ENCODE results near the gene RPL35. TPM values are rescaled to one million over a fixed set of nuclear protein-coding genes. Genes with fewer than 3 reads are reported as not detected.

The RPL35 gene
- total RNA-seq, 1 donor from 2014 or later, result 386 TPM

GRCh38 chr9:124877021-124877782, 15.4 kb upstream of the RPL35 start:
- DNase-seq (ENCODE audit: low spot score) (no peak), ATAC-seq (no peak)

GRCh38 chr9:124875501-124875900, 13.7 kb upstream of the RPL35 start:
- DNase-seq (ENCODE audit: low spot score) (no peak), ATAC-seq (peak; percentile 79)

GRCh38 chr9:124873664-124874063, 11.9 kb upstream of the RPL35 start:
- ATAC-seq (no peak), DNase-seq (ENCODE audit: low spot score) (no peak)

- DNase-seq (ENCODE audit: low spot score), result no peak
- ATAC-seq, result no peak
These were observed 9.4 kb upstream of the RPL35 start for GRCh38 chr9:124871156-124871561.

GRCh38 chr9:124870723-124871122, 9.0 kb upstream of the RPL35 start:
- DNase-seq (ENCODE audit: low spot score) (no peak), ATAC-seq (no peak)

GRCh38 chr9:124869986-124870560, 8.3 kb upstream of the RPL35 start:
- peak; percentile 13 for ATAC-seq
- DNase-seq (ENCODE audit: low spot score), result no peak

GRCh38 chr9:124869466-124869985, 7.8 kb upstream of the RPL35 start:
- ATAC-seq (peak; percentile 36), DNase-seq (ENCODE audit: low spot score) (peak; percentile 58)

- peak; percentile 93 for DNase-seq (ENCODE audit: low spot score)
- peak; percentile 95 for ATAC-seq
These were observed 7.0 kb upstream of the RPL35 start for GRCh38 chr9:124868511-124869465.

- DNase-seq (ENCODE audit: low spot score) (no peak), ATAC-seq (no peak)
These were observed 1.7 kb upstream of the RPL35 start for GRCh38 chr9:124863371-124863871.

- no peak for DNase-seq (ENCODE audit: low spot score)
- no peak for ATAC-seq
These were observed 995 bp downstream of the RPL35 start for GRCh38 chr9:124860582-124861341.

GRCh38 chr9:124859803-124860581, 1.8 kb downstream of the RPL35 start:
- no peak for DNase-seq (ENCODE audit: low spot score)
- ATAC-seq, result no peak

- ATAC-seq (no peak), DNase-seq (ENCODE audit: low spot score) (no peak)
These were observed 3.3 kb downstream of the RPL35 start for GRCh38 chr9:124858330-124859046.

GRCh38 chr9:124857533-124858162, 4.1 kb downstream of the RPL35 start:
- no peak for ATAC-seq
- no peak for DNase-seq (ENCODE audit: low spot score)

GRCh38 chr9:124855944-124856765, 5.6 kb downstream of the RPL35 start:
- DNase-seq (ENCODE audit: low spot score), result no peak
- peak; percentile 18 for ATAC-seq

- no peak for DNase-seq (ENCODE audit: low spot score)
- no peak for ATAC-seq
These were observed 6.2 kb downstream of the RPL35 start for GRCh38 chr9:124855566-124855943.

- no peak for DNase-seq (ENCODE audit: low spot score)
These were observed 6.9 kb downstream of the RPL35 start for GRCh38 chr9:124854822-124855221.

GRCh38 chr9:124854161-124854560, 7.6 kb downstream of the RPL35 start:
- ATAC-seq, result no peak
- no peak for DNase-seq (ENCODE audit: low spot score)

More at GRCh38 chr9:124854822-124855221, 6.9 kb downstream of the RPL35 start:
- no peak for ATAC-seq
